Measurements from ENCODE around the gene AAMDC.
"Not testable (repeated sequence)": the region's sequence is repeated elsewhere in the genome, so short reads cannot be mapped to it uniquely, and the experiment has no call there.

The AAMDC gene

DNA sequence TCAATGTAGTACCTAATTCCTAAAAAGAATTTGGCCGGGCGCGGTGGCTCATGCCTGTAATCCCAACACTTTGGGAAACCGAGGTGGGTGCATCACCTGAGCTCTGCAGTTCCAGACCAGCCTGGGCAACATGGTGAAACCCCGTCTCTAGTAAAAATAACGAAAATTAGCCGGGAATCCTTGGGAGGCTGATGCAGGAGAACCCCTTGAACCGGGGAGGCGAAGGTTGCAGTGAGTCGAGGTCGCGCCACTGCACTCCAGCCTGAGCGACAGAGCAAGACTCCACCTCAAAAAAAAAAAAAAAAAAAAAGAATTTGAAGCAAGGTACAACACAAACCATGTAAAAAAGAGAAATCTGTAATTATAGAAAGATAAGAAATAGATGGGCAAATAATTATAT, 1.2 kb downstream of the AAMDC start:
- not testable (repeated sequence) for DNase-seq

- DNase-seq, result no peak
These were observed 2.8 kb downstream of the AAMDC start for GRCh38 chr11:77823775-77824174.

DNA sequence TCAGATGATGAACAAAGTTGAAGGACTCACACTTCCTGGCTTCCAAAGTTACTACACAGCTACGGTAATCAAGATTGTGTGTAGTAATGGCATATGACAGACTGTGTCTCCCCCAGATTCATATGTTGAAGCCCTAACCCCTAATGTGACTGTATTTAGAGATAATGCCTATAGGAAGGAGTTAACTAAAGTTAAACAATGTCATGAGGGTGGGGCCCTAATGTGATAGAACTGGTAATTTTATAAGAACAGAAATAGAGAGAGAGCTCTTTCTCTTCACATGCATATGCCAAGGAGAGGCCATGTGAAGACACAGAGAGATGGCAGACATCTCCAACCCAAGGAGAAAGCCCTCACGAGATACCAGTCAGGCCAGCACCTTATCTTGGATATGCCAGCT, 8.0 kb downstream of the AAMDC start:
- no peak for DNase-seq

- DNase-seq, result no peak
These were observed 12.4 kb downstream of the AAMDC start for GRCh38 chr11:77833302-77833701.

GRCh38 chr11:77842441-77843121, 21.6 kb downstream of the AAMDC start:
- no peak for DNase-seq

- not testable (repeated sequence) for DNase-seq
These were observed 22.8 kb downstream of the AAMDC start for GRCh38 chr11:77843700-77844099.

DNA sequence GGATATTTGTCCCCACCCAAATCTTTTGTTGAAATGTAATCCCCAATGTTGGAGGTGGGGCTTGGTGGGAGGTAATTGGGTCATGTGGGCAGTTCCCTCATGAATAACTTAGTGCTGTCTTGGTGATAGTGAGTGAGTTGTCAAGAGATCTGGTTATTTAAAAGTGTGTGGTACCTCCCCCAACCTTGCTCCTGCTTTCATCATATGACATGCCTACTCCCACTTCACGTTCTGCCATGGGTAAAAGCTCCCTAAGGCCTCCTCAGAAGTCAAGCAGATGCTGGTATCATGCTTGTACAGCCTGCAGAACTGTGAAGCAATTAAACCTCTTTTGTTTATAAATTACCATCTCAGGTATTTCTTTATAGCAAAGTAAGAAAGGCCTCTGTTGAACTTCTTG, 30.6 kb downstream of the AAMDC start:
- no peak for DNase-seq

- no peak for DNase-seq
These were observed 33.9 kb downstream of the AAMDC start for GRCh38 chr11:77854838-77855237.

GRCh38 chr11:77857906-77858457, 37.0 kb downstream of the AAMDC start:
- not testable (repeated sequence) for DNase-seq

DNA sequence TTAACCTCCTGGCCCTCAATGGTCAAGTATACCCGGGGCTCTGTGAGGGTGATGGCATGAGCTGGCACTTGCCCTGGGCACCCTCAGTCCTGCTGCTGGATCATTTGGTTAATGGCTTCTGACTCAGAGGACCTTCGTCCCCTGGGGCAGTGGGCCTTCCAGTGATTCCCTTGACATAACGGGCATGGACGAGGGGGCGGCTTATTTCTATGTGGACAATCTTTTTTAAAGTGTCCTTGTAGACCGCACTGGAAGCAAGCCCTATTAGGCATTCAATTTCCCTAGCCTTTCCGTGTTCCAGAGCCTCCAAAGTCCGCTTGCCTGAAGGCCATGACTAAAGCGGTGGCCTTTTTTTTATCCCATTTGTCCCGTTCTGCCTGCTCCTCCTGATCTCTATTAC, 40.5 kb downstream of the AAMDC start:
- DNase-seq, result not testable (repeated sequence)

DNA sequence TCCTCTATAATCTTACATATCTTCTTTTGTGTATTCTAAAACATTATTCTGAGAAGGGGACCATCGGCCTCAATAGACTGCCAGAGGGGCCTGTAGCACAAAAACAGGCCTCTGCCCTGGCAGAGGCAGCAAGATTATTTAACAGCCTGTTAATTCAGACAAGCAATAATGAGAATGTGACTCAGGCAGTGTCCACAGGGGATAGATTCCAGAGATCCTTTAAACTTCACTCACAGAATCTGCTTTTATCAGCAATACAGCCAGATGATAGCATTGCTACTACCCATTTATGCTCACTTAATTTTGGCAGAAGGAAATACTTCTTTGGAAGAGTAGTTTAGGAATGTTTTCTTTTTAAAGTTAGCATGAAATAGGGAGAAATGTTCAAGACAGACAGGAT, 44.9 kb downstream of the AAMDC start:
- DNase-seq, result no peak

- no peak for DNase-seq
These were observed 45.4 kb downstream of the AAMDC start for GRCh38 chr11:77866336-77866735.

DNA sequence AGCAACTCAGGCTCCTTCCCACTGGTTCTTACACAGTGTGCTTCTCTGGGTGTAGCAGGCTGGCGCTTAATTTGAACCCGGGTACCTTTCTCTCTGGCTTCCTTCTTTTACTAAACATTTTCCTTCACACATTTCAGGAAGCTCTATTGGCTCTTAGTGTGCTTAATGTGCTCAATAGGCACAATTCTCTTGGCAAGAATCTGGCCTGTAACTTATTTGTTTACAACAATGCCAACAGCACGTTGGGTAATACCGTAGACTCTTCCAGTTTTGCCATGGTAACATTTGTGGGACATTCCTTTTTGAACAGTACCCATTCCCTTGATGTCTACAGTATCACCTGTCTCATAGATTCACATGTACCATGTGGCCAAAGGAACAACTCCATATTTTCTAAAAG, 47.8 kb downstream of the AAMDC start:
- no peak for DNase-seq

DNA sequence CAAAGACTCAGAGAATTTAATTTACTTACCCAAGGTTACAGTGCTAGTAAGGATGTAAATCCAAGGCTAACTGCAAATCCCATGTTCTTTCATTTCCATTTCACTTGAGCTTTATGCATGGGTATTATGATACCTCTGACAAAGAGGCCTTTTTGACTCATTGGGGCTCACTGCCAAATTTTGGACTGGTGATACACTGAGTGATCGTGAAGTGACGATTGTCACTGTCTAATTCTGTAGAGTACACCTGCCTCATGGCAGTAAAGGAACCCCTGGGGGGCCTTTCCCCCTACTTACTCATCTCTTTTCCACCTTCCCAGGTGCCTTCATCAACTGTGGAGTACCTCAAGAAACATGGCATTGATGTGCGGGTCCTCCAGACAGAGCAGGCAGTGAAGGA, 50.9 kb downstream of the AAMDC start:
- no peak for DNase-seq

DNA sequence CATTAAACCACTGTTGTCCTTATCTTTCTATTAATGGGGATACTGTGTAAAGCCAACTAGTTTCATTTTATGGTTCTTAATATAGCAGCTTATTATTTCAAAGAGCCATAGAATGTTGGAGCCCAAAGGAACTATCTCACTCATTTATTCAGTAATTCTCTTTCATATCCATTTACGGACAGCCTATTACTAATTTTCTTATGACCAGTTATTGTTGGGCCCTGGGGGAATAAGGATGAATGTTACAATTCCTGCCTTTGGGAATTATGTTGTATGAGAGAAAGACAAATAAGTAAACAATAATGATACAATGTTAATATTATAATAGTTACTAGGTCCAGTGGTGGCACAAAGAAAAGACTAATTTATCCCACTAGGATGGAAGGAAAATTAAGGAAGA, 52.4 kb downstream of the AAMDC start:
- DNase-seq, result no peak

GRCh38 chr11:77874206-77874605, 53.3 kb downstream of the AAMDC start:
- DNase-seq, result no peak

DNA sequence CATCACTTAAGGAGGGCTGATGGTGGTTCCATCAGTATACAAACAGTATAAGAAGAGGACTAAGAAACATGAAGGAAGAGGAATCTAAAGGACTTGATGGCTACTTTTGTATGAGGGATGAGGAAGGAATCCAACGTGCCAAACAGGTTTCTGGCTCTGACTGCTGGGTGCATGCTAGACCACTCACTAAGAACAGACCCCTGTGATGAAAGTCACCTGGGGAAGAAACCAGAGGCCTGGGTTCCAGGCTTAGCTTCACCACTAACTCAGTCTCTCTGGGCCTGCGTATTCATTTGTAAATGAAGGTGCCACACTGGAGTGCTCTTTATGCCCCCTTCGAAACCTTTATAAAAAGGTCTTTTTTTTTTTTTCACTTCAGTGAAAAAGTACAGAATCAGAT, 55.1 kb downstream of the AAMDC start:
- DNase-seq, result no peak

DNA sequence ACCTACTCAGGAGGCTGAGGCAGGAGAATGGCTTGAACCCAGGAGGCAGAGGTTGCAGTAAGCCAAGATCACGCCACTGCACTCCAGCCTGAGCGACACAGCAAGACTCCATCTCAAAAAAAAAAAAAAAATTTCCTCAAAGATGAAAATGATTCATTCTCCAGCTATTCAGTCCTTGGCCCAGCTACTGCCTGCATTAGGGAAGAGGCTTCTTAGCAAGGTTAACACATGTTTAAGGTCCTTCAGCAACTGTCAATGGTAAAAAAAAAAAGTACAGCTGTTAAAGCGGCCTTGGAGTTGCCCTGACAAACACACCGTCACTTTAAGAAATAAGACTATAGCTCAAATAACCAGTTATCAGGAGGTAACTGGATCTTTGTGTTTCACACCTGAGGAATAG, 57.3 kb downstream of the AAMDC start:
- not testable (repeated sequence) for DNase-seq

GRCh38 chr11:77879218-77879617, 58.3 kb downstream of the AAMDC start:
- DNase-seq, result no peak

- DNase-seq, result no peak
These were observed 61.5 kb downstream of the AAMDC start for GRCh38 chr11:77882396-77882795.

DNA sequence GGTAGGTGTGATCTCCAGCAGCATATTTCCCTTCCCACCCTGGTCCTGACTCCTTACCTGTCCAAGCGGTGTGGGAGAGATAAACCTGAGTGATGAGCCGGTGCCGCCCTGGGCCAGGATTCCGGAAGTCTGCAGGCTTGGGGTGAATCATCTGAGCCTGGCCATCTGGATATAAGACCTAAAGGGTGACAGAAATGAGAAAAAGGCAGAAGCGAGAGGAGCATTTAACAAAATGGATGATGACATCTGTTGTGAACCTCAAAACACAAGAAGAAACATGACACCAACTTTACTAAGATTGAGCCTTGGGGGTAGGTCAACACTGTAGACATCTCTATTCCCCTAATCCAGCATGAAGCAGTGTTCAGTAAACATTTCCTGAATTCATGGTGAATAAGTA, 62.8 kb downstream of the AAMDC start:
- DNase-seq, result no peak

GRCh38 chr11:77884186-77884828, 63.4 kb downstream of the AAMDC start:
- no peak for DNase-seq

- no peak for DNase-seq
These were observed 63.9 kb downstream of the AAMDC start for GRCh38 chr11:77884829-77885190.

DNA sequence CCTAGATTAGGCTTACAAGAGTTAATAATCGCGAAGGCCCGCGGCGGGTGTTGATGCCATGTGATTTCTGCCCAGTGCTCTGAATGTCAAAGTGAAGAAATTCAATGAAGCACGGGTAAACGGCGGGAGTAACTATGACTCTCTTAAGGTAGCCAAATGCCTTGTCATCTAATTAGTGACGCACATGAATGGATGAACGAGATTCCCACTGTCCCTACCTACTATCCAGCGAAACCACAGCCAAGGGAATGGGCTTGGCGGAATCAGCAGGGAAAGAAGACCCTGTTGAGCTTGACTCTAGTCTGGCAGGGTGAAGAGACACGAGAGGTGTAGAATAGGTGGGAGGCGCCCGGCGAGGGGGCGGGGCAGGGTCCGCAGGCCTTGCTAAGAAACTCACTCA, 65.5 kb downstream of the AAMDC start:
- DNase-seq, result no peak

- DNase-seq, result not testable (repeated sequence)
These were observed 68.1 kb downstream of the AAMDC start for GRCh38 chr11:77889045-77889444.

All from NCI-H1694 (cell line).